Keratinocyte (primary cell): ENCODE data around the gene ADAMTS4. TPM values are rescaled to one million over a fixed set of nuclear protein-coding genes. Genes with fewer than 3 reads are reported as not detected.

Experiments
- DNase-seq: peaks from one replicate; pipeline ENCODE4 v3.0.0-alpha.2; 2011; ENCODE audit warnings: low read depth, missing footprints, low spot score
- FAIRE-seq: peaks from 2 replicates; lab custom pipeline; 2011; peaks lifted over from hg19 to GRCh38; lab: Jason Lieb, UNC
- H2AFZ ChIP-seq: 2 replicates; pipeline ENCODE4 v1.6.0; 2012; ENCODE audit warnings: low read length, control low read depth, inconsistent platforms; ENCODE audit not compliant: control insufficient read depth
- H3K27ac ChIP-seq: 2 replicates; pipeline ENCODE4 v1.5.1; 2011; ENCODE audit warnings: low read length; ENCODE audit not compliant: control insufficient read depth, insufficient read depth
- H3K27me3 ChIP-seq: 3 replicates; pipeline ENCODE4 v1.6.0; 2011; ENCODE audit warnings: low read length; ENCODE audit not compliant: control insufficient read depth, insufficient read depth; ENCODE audit errors: extremely low read depth
- H3K36me3 ChIP-seq, 2 experiments: 2 replicates in 1 of 2; 3 replicates in 1 of 2; pipeline ENCODE4 v1.5.1; 2011; ENCODE audit warnings: low read length in 2 of 2, mild to moderate bottlenecking in 1 of 2; ENCODE audit not compliant: control insufficient read depth in 2 of 2, insufficient read depth in 2 of 2; ENCODE audit errors: extremely low read depth in 1 of 2
- H3K4me1 ChIP-seq: 3 replicates; pipeline ENCODE4 v1.5.1; 2011; ENCODE audit warnings: low read length; ENCODE audit not compliant: control insufficient read depth, insufficient read depth; ENCODE audit errors: extremely low read depth
- H3K4me2 ChIP-seq: 3 replicates; pipeline ENCODE4 v1.6.0; 2011; ENCODE audit warnings: low read depth, low read length; ENCODE audit not compliant: control insufficient read depth, insufficient read depth; ENCODE audit errors: extremely low read depth
- H3K4me3 ChIP-seq, 3 experiments: fragments of 200-600 bp in 1 of 3; sonication (generic) in 1 of 3; 2 replicates in 2 of 3; 3 replicates in 1 of 3; pipeline ENCODE4 v1.5.1; 2011 to 2016; ENCODE audit warnings: low read length in 3 of 3, mild to moderate bottlenecking in 3 of 3, control low read depth in 2 of 3, inconsistent platforms in 1 of 3, low read depth in 1 of 3, mixed read lengths in 1 of 3, mixed run types in 1 of 3, moderate library complexity in 1 of 3; ENCODE audit not compliant: control insufficient read depth in 2 of 3, insufficient read depth in 2 of 3; ENCODE audit errors: extremely low read depth in 1 of 3
- H3K79me2 ChIP-seq: 2 replicates; pipeline ENCODE4 v1.6.0; 2012; ENCODE audit warnings: low read length; ENCODE audit not compliant: control insufficient read depth, insufficient read depth
- H3K9ac ChIP-seq: 3 replicates; pipeline ENCODE4 v1.6.0; 2011; ENCODE audit warnings: low read length; ENCODE audit not compliant: control insufficient read depth, insufficient read depth; ENCODE audit errors: extremely low read depth
- H3K9me1 ChIP-seq: 3 replicates; pipeline ENCODE4 v1.6.0; 2011; ENCODE audit warnings: low read length; ENCODE audit not compliant: control insufficient read depth, insufficient read depth; ENCODE audit errors: extremely low read depth
- H3K9me3 ChIP-seq: 2 replicates; pipeline ENCODE4 v1.5.1; 2012; ENCODE audit warnings: low read depth, low read length; ENCODE audit not compliant: control insufficient read depth
- H4K20me1 ChIP-seq: 3 replicates; pipeline ENCODE4 v1.6.0; 2011; ENCODE audit warnings: low read length; ENCODE audit not compliant: control insufficient read depth, insufficient read depth; ENCODE audit errors: extremely low read depth
- EZH2 ChIP-seq: IDR thresholded peaks from one replicate; pipeline ENCODE4 v1.6.1; 2012; ENCODE audit warnings: inconsistent platforms, mild to moderate bottlenecking, low read length, moderate library complexity
- dilution Hi-C: fragments of 300-500 bp; cut with MboI; formaldehyde crosslinking; loops from one replicate; pipeline ENCODE4 v1.7.0; 2020; ENCODE audit warnings: low sequenced_read_pairs; ENCODE audit not compliant: extremely low pct_ligation_motif_present
- polyA plus RNA-seq, 5 experiments: library from polyadenylated mRNA; depleted of rRNA in 3 of 5; stranded (reverse) in 3 of 5; stranded (forward) in 1 of 5; unstranded in 1 of 5; fragments of >200 nt; gene quantifications; 1 replicate in 1 of 5; 2 replicates in 3 of 5; 3 replicates in 1 of 5; pipeline versions ENCODE4 v1.2.1 to v1.2.3, GENCODE V29; 2011 to 2012; ENCODE audit warnings: missing spikeins in 2 of 5, low read depth in 1 of 5, low replicate concordance in 1 of 5
- TF ChIP-seq, protein P1 (sequence below), 3 experiments: IDR thresholded peaks in 1 of 3; conservative IDR thresholded peaks in 1 of 3; optimal IDR thresholded peaks in 1 of 3; 2 replicates in 2 of 3; 3 replicates in 1 of 3; pipeline versions ENCODE3 to v1.5.1; 2011; ENCODE audit warnings: low read length in 3 of 3, mild to moderate bottlenecking in 3 of 3, moderate library complexity in 2 of 3, control low read depth in 1 of 3, inconsistent platforms in 1 of 3; ENCODE audit not compliant: insufficient read depth in 2 of 3; ENCODE audit errors: extremely low read depth in 1 of 3

Gene ADAMTS4
- polyA plus RNA-seq, 1 donor (not counting 4 experiments of a cell fraction or from before 2014, with no cell fraction given): 0.35 TPM

DNA sequence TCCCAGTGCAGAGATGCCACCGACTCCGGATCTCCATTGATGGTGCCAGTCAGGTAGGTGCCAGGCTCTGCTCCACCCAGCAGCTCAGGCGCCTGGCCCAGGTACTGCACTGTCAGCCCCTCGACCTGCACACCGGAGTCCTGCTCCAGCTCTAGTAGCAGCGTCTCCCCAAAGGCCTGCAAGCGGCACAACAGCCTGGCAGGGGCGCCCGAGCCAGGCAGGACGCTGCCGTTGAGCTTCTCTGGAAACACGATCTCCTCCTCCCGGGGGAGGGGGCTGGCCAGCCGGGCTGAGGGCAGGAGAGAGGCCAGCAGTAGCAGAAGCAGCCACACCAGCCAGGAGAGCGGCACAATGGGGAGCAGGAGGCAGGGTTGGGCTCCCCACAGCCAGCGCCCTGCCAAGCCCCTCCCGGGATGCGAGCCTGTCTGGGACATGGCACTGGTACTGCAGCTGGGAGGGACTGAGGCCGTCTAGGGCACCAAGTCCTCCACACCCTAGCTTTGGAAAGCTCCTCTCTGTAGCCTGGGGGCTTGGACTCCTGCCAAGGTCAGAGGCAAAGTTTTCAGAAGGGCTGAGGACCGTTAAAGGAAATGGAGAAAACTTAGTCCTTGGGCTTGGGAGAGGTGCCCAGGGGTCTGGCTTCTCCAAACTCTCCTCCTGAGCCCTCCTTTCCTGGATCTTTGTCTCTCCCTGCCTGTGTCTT, 509 bp downstream of the ADAMTS4 start:
- Histone ChIP-seq H3K4me3 (peak overlapping the region in 1 of 3 experiments; percentile 10), H3K27ac (peak overlapping the region; percentile 1)
- no peak for FAIRE-seq

DNA sequence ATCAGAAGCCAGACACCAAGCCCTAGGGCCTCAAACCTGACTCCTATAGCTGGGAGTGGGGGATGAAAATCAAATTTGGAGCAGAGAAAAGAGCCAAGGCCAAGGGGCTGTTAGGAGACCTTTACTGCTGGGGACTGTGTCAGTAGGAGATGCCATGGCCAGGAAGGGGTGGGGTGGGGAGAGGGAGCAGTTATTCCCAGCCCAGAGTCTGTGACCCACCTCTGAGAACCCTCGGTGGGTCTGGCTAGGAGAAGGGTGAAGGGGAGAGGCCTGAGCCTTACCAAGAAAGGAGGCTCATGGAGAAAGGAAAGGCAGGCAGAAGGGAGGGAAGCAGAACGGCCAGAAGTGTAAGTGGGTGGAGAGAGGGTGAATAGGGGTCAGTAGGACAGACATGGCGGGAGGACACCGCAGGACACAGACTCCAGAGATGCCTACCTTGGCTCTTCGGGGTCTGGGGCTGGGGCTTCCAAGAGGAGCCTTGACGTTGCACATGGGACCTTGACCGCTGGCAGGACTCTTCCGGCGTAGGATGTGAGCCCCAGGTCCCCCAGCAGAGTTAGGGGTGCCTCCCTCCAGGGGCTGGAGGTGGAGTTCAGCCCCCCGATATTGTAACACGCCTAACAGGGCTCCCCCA, 1.2 kb downstream of the ADAMTS4 start:
- peak overlapping the region; percentile 27 for H3K4me2 ChIP-seq
- FAIRE-seq: no peak
- H2AFZ ChIP-seq: peak overlapping the region; percentile 46
- peaks cover 44% of the 10 kb centered on the region for H3K4me1 ChIP-seq
- no peaks in the 10 kb centered on the region for H4K20me1 ChIP-seq
- DNase-seq: no peak
- dilution Hi-C loops: no loop called here
- no peaks in the 10 kb centered on the region for H3K9me3 ChIP-seq
- TF ChIP-seq, protein P1, sequence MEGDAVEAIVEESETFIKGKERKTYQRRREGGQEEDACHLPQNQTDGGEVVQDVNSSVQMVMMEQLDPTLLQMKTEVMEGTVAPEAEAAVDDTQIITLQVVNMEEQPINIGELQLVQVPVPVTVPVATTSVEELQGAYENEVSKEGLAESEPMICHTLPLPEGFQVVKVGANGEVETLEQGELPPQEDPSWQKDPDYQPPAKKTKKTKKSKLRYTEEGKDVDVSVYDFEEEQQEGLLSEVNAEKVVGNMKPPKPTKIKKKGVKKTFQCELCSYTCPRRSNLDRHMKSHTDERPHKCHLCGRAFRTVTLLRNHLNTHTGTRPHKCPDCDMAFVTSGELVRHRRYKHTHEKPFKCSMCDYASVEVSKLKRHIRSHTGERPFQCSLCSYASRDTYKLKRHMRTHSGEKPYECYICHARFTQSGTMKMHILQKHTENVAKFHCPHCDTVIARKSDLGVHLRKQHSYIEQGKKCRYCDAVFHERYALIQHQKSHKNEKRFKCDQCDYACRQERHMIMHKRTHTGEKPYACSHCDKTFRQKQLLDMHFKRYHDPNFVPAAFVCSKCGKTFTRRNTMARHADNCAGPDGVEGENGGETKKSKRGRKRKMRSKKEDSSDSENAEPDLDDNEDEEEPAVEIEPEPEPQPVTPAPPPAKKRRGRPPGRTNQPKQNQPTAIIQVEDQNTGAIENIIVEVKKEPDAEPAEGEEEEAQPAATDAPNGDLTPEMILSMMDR (optimal IDR thresholded peaks at IDR 0.05 in 1 of 3, IDR thresholded peaks at IDR 0.05 in 1 of 3, conservative IDR thresholded peaks at IDR 0.05 in 1 of 3; ENCODE audit: extremely low read depth in 1 of 3, insufficient read depth in 2 of 3, low read length in 3 of 3): no peak
- no peak for TF ChIP-seq EZH2
- no peak overlapping the region for H3K27ac ChIP-seq
- no peaks in the 10 kb centered on the region for H3K27me3 ChIP-seq
- peak overlapping the region; percentile 0 for H3K9ac ChIP-seq
- H3K4me3 ChIP-seq: no peak overlapping the region
- H3K36me3 ChIP-seq: no peaks in the 10 kb centered on the region
- H3K9me1 ChIP-seq: no peaks in the 10 kb centered on the region
- peaks cover 4% of the 10 kb centered on the region for H3K79me2 ChIP-seq

More for the DNA sequence above, 509 bp downstream of the ADAMTS4 start:
- Histone ChIP-seq H2AFZ (peak overlapping the region; percentile 46), H3K79me2 (peaks cover 9% of the 10 kb centered on the region), H3K4me2 (peak overlapping the region; percentile 27), H3K27me3 (no peaks in the 10 kb centered on the region), H3K9me3 (no peaks in the 10 kb centered on the region), H4K20me1 (no peaks in the 10 kb centered on the region), H3K9ac (peak overlapping the region; percentile 0), H3K4me1 (peaks cover 45% of the 10 kb centered on the region), H3K36me3 (peaks cover under 1% of the 10 kb centered on the region in 2 experiments), H3K9me1 (no peaks in the 10 kb centered on the region)
- TF ChIP-seq, protein P1 (optimal IDR thresholded peaks at IDR 0.05 in 1 of 3, IDR thresholded peaks at IDR 0.05 in 1 of 3, conservative IDR thresholded peaks at IDR 0.05 in 1 of 3; ENCODE audit: extremely low read depth in 1 of 3, insufficient read depth in 2 of 3, low read length in 3 of 3): peak in 2 of 3 experiments; percentile 6 to 12
- TF ChIP-seq EZH2: no peak
- dilution Hi-C loops: no loop called here
- DNase-seq: no peak
